A673 (cell line): ENCODE results near the gene STK10.

ENCODE experiments used
- EZH2 ChIP-seq: fragments of 200-600 bp; sonication (generic); IDR thresholded peaks from 2 replicates; pipeline ENCODE4 v1.6.1; 2017; ENCODE audit warnings: borderline replicate concordance, low read depth, mild to moderate bottlenecking, mixed read lengths, antibody characterized with exemption, low read length; ENCODE audit not compliant: poor library complexity, severe bottlenecking
- TF ChIP-seq, protein P1 (sequence below): fragments of 300-800, 200-600 bp; sonication (generic); conservative IDR thresholded peaks from 2 replicates; pipeline ENCODE4 v1.5.1; 2017; ENCODE audit warnings: low read depth, mild to moderate bottlenecking, antibody characterized with exemption, low read length, moderate library complexity, mixed read lengths

GRCh38 chr5:172114875-172115422, 73.1 kb downstream of the STK10 start:
- TF ChIP-seq, protein P1, sequence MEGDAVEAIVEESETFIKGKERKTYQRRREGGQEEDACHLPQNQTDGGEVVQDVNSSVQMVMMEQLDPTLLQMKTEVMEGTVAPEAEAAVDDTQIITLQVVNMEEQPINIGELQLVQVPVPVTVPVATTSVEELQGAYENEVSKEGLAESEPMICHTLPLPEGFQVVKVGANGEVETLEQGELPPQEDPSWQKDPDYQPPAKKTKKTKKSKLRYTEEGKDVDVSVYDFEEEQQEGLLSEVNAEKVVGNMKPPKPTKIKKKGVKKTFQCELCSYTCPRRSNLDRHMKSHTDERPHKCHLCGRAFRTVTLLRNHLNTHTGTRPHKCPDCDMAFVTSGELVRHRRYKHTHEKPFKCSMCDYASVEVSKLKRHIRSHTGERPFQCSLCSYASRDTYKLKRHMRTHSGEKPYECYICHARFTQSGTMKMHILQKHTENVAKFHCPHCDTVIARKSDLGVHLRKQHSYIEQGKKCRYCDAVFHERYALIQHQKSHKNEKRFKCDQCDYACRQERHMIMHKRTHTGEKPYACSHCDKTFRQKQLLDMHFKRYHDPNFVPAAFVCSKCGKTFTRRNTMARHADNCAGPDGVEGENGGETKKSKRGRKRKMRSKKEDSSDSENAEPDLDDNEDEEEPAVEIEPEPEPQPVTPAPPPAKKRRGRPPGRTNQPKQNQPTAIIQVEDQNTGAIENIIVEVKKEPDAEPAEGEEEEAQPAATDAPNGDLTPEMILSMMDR: no peak
- TF ChIP-seq EZH2: no peak
